Gastroesophageal sphincter (tissue), 4 donors: ENCODE results near the gene NFATC2. TPM values are rescaled to one million over a fixed set of nuclear protein-coding genes. Genes with fewer than 3 reads are reported as not detected.

Experiments
- ATAC-seq: fragments of 150-250 bp; one replicate; pipeline ENCODE4 v1.9.1; 2016; ENCODE audit warnings: mild to moderate bottlenecking, moderate library complexity
- H3K27ac ChIP-seq, 4 donors: fragments of 200-600 bp; sonication (generic) in 3 of 4; 1 replicate in 3 of 4; 2 replicates in 1 of 4; pipeline ENCODE4 v1.5.1; 2016 to 2019
- H3K27me3 ChIP-seq: fragments of 200-600 bp; sonication (generic); one replicate; pipeline ENCODE4 v1.5.1; 2019
- H3K36me3 ChIP-seq, 2 donors: fragments of 200-600 bp; sonication (generic); one replicate each; pipeline ENCODE4 v1.5.1; 2019; ENCODE audit warnings: control low read depth in 1 of 2
- H3K4me1 ChIP-seq, 3 donors: fragments of 200-600 bp; sonication (generic); 1 replicate in 2 of 3; 2 replicates in 1 of 3; pipeline ENCODE4 v1.5.1; 2016 to 2019; ENCODE audit warnings: control low read depth in 2 of 3
- H3K4me3 ChIP-seq, 2 donors: fragments of 200-600 bp; sonication (generic); one replicate each; pipeline ENCODE4 v1.5.1; 2019; ENCODE audit warnings: mild to moderate bottlenecking in 1 of 2, moderate library complexity in 1 of 2
- H3K9me3 ChIP-seq, 3 donors: fragments of 200-600 bp; sonication (generic); one replicate each; pipeline ENCODE4 v1.5.1; 2017 to 2019; ENCODE audit warnings: control low read depth in 2 of 3
- EP300 ChIP-seq: sonication (generic); formaldehyde crosslinking; IDR thresholded peaks from one replicate; pipeline ENCODE4 v1.6.1; 2017; ENCODE audit warnings: antibody characterized with exemption, mild to moderate bottlenecking
- POLR2A ChIP-seq, 2 donors: fragments of 450-650 bp; IDR thresholded peaks; one replicate each; pipeline ENCODE4 v1.6.1; 2017; ENCODE audit warnings: antibody characterized with exemption in 2 of 2, mild to moderate bottlenecking in 2 of 2, moderate library complexity in 1 of 2
- POLR2AphosphoS5 ChIP-seq: sonication (generic); formaldehyde crosslinking; IDR thresholded peaks from one replicate; pipeline ENCODE4 v1.6.1; 2017; ENCODE audit warnings: antibody characterized with exemption
- WGBS, 2 donors: methylation state at CpG; one replicate each; pipeline ENCODE4 v1.1.5; 2018; ENCODE audit warnings: low coverage in 1 of 2; 5-methylcytosine and 5-hydroxymethylcytosine counted together
- total RNA-seq, 4 donors: library from RNA; depleted of rRNA; stranded (reverse); fragments of >200 nt; gene quantifications; one replicate each; pipeline ENCODE4 v1.1.0, GENCODE V29; 2016
- TF ChIP-seq, protein P1 (sequence below), 4 experiments: fragments of 200-600 bp in 2 of 4; fragments of 450-650 bp in 2 of 4; sonication (generic) in 1 of 4; IDR thresholded peaks; one replicate each; pipeline ENCODE4 v1.5.1; 2017 to 2019; ENCODE audit warnings: antibody characterized with exemption in 4 of 4, mild to moderate bottlenecking in 2 of 4, moderate library complexity in 2 of 4

The NFATC2 gene
- total RNA-seq, 4 donors from 2014 or later = 4.4 to 20.2 (median 9.0) TPM

DNA sequence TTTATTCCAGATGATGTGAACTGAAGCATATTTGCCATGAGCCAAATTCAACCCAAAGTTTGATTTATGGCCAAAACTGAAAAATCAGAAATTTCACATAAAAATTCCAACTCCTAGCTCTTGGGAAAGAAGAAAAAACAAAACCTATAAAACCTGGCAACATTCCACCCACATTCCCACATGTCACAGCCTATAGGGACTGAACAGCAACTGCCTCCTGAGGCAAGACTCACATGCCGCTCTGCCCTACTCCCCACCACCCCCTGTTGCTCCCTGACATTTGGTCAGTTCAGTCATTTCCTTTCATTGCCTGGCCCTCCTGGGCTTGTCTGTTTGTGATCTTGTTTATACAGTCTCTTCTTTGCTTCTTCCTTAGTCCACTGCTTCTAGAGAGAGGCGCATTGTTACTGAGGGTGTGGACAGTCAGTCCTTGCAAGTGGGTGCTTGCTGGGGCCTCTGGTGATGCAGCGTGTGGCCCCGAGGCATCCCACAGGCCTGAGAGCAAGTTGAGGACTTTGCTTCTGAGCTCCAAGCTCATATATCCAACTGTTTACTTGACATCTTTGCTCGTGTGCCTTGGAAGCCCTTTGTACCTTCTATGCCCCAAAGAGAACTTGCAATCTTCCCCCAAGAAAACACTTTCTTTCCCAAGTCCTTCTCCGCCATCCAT, 31.4 kb downstream of the NFATC2 start:
- no peak for ATAC-seq

DNA sequence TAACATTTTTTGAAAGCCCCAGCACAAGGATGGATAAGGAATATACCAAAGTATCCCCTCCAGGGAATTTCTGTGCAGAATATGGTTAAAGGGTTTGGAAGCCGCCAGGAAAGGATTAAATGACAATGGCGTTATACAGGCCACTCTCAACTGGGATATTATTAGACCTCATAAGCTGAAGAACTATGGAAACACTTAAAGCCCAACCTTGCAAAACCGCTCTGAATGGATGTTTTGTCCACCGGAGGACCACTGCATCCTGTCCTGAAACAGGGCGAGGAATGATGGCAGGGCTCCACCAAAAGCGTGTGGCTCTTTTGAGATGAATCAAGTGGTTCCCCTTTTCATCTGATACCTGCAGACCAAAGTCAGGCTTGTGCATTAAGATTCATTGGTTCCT, 32.4 kb downstream of the NFATC2 start:
- no peak for ATAC-seq
- Histone ChIP-seq H3K27me3 (no peaks in the 10 kb centered on the region), H3K9me3 (no peaks in the 10 kb centered on the region), H3K4me1 (no peaks in the 10 kb centered on the region), H3K4me3 (no peak overlapping the region), H3K27ac (no peak overlapping the region), H3K36me3 (peaks cover 0 to 22% of the 10 kb centered on the region in 2 donors)
- 81 to 86% methylated on average over 4 to 6 of the region's 6 CpGs for WGBS, 2 donors
- TF ChIP-seq POLR2A (IDR thresholded peaks at IDR 0.05) = no peak
- TF ChIP-seq, protein P1, sequence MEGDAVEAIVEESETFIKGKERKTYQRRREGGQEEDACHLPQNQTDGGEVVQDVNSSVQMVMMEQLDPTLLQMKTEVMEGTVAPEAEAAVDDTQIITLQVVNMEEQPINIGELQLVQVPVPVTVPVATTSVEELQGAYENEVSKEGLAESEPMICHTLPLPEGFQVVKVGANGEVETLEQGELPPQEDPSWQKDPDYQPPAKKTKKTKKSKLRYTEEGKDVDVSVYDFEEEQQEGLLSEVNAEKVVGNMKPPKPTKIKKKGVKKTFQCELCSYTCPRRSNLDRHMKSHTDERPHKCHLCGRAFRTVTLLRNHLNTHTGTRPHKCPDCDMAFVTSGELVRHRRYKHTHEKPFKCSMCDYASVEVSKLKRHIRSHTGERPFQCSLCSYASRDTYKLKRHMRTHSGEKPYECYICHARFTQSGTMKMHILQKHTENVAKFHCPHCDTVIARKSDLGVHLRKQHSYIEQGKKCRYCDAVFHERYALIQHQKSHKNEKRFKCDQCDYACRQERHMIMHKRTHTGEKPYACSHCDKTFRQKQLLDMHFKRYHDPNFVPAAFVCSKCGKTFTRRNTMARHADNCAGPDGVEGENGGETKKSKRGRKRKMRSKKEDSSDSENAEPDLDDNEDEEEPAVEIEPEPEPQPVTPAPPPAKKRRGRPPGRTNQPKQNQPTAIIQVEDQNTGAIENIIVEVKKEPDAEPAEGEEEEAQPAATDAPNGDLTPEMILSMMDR (IDR thresholded peaks at IDR 0.05) = no peak
- TF ChIP-seq POLR2AphosphoS5 = no peak
- TF ChIP-seq EP300 = no peak

More for the DNA sequence above, 31.4 kb downstream of the NFATC2 start:
- Histone ChIP-seq H3K36me3 (peaks cover 0 to 25% of the 10 kb centered on the region in 2 donors), H3K4me3 (no peak overlapping the region), H3K4me1 (no peaks in the 10 kb centered on the region), H3K9me3 (no peaks in the 10 kb centered on the region), H3K27ac (no peak overlapping the region), H3K27me3 (no peaks in the 10 kb centered on the region)
- 93 to 100% methylated on average over 3 to 6 of the region's 6 CpGs for WGBS, 2 donors
- TF ChIP-seq POLR2AphosphoS5 = no peak
- no peak for TF ChIP-seq EP300
- no peak for TF ChIP-seq POLR2A (IDR thresholded peaks at IDR 0.05)
- TF ChIP-seq, protein P1 (IDR thresholded peaks at IDR 0.05) = no peak

DNA sequence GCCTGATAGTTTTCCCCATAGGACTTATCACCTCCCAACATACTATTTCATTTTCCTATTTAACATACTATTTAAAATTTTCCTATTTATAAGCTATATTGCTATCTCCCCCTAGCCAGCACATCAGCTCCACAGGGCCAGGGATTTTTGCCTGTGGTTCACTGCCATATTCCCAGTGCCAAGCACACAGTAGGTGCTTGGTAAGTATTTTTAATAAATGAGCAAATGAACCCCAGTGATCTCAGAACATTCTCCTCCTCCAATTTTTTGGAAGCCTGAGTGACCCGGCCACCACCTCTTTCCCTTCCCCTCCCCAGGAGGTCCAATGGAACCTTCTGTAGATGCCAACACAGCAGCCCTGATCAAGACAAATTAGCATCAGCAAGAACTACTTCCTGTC, 33.3 kb downstream of the NFATC2 start:
- Histone ChIP-seq H3K4me1 (no peaks in the 10 kb centered on the region), H3K27ac (no peak overlapping the region)

GRCh38 chr20:51508780-51509179, 33.7 kb downstream of the NFATC2 start:
- TF ChIP-seq POLR2A (IDR thresholded peaks at IDR 0.05) = no peak
- no peak for TF ChIP-seq EP300
- TF ChIP-seq POLR2AphosphoS5 = no peak
- TF ChIP-seq, protein P1 (IDR thresholded peaks at IDR 0.05) = no peak
- Histone ChIP-seq H3K9me3 (no peaks in the 10 kb centered on the region), H3K4me1 (no peaks in the 10 kb centered on the region), H3K27me3 (no peaks in the 10 kb centered on the region), H3K4me3 (no peak overlapping the region), H3K27ac (no peak overlapping the region), H3K36me3 (peaks cover 0 to 14% of the 10 kb centered on the region in 2 donors)
- WGBS, 2 donors = 95 to 100% methylated on average over 2 to 3 of the region's 7 CpGs
- no peak for ATAC-seq

More for the DNA sequence above, 33.3 kb downstream of the NFATC2 start:
- TF ChIP-seq EP300 (no peak), POLR2A (IDR thresholded peaks at IDR 0.05) (no peak), POLR2AphosphoS5 (no peak)
- TF ChIP-seq, protein P1 (IDR thresholded peaks at IDR 0.05) = no peak
- peaks cover 0 to 16% of the 10 kb centered on the region in 2 donors for H3K36me3 ChIP-seq
- no peaks in the 10 kb centered on the region for H3K27me3 ChIP-seq
- no peak overlapping the region for H3K4me3 ChIP-seq
- WGBS, 2 donors = 100% methylated on average over 1 of the region's 1 CpG; no CpG with 5 or more reads in 1 of the 2 donors
- no peaks in the 10 kb centered on the region for H3K9me3 ChIP-seq
- ATAC-seq = no peak

- peaks cover 0 to 9% of the 10 kb centered on the region in 2 donors for H3K36me3 ChIP-seq
- no peak for ATAC-seq
- WGBS, 2 donors = 87 to 89% methylated on average over 11 to 12 of the region's 17 CpGs
- H3K4me3 ChIP-seq = no peak overlapping the region
- no peak overlapping the region for H3K27ac ChIP-seq
- no peaks in the 10 kb centered on the region for H3K27me3 ChIP-seq
- TF ChIP-seq, protein P1 (IDR thresholded peaks at IDR 0.05) = no peak
- TF ChIP-seq EP300 (no peak), POLR2A (IDR thresholded peaks at IDR 0.05) (no peak), POLR2AphosphoS5 (no peak)
- no peaks in the 10 kb centered on the region for H3K9me3 ChIP-seq
- no peaks in the 10 kb centered on the region for H3K4me1 ChIP-seq
Measured at GRCh38 chr20:51508158-51508557, 34.4 kb downstream of the NFATC2 start.
